Activated CD8-positive, alpha-beta memory T cell treated with anti-CD3 and anti-CD28 coated beads, Interleukin-2, amount 50 U/mL, for 1 hour (primary cell): ENCODE results near the gene LRRC61.

Experiments
- DNase-seq: peaks from one replicate; pipeline ENCODE4 v3.0.0-alpha.2; 2020; ENCODE audit errors: extremely low read depth

Gene LRRC61

DNA sequence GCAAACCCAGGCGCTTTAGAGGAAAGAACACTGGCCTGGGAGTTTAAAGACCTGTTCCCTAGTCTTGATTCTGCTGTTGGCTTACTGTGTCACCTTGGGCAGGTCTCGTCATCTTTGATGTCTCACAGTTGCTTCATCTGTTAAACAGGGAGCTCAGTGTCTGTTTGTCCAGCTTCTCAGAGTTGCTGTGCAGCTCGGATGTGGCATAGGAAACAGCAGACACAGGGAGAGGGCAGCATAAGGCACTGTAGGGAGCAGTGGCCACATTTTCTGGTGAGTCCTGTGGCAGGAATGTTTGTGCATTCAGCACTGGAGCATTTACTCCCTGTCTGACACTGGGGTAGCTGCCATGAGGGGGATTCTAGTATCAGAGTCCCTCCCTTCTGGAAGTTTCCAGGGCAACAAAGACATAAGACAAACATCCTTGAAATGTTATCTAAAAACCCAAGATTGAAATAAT lies 47.5 kb downstream of the LRRC61 start:
- DNase-seq = no peak

DNA sequence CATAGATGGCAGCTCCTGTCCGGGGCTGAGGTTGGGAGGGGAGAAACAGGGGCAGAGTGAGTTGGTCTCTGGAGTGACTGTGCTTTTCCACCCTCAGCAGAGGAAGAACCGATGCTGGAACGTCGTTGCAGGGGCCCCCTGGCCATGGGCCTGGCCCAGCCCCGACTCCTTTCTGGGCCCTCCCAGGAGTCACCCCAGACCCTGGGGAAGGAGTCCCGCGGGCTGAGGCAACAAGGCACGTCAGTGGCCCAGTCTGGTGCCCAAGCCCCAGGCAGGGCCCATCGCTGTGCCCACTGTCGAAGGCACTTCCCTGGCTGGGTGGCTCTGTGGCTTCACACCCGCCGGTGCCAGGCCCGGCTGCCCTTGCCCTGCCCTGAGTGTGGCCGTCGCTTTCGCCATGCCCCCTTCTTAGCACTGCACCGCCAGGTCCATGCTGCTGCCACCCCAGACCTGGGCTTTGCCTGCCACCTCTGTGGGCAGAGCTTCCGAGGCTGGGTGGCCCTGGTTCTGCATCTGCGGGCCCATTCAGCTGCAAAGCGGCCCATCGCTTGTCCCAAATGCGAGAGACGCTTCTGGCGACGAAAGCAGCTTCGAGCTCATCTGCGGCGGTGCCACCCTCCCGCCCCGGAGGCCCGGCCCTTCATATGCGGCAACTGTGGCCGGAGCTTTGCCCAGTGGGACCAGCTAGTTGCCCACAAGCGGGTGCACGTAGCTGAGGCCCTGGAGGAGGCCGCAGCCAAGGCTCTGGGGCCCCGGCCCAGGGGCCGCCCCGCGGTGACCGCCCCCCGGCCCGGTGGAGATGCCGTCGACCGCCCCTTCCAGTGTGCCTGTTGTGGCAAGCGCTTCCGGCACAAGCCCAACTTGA lies 48.2 kb downstream of the LRRC61 start:
- DNase-seq = no peak

- no peak for DNase-seq
Measured at GRCh38 chr7:150371996-150372270, 48.8 kb downstream of the LRRC61 start.

- no peak for DNase-seq
Measured at GRCh38 chr7:150372271-150373048, 49.3 kb downstream of the LRRC61 start.

GRCh38 chr7:150373049-150373801 lies 50.1 kb downstream of the LRRC61 start:
- DNase-seq = no peak

DNA sequence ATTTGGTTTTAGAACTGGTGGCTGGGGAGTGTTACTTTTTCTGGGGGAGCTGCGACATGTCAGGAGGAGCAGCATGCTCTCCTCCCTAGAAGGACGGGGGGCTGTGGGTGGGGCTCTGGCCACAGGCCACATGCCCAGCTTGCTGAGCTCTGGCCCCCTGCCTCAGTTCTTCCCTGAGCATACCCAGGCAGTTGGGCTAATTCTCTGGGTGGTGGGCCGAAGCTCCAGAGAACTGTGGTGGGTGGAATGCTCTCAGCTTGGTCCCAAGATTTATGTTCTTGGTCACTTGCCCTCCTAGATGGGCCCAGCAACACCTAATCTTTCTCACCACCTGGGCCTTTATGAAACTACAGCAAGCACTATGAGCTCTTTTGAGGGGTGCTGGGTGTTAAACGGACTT lies 50.9 kb downstream of the LRRC61 start:
- no peak for DNase-seq

GRCh38 chr7:150374472-150374871 lies 51.3 kb downstream of the LRRC61 start:
- no peak for DNase-seq

- DNase-seq = no peak
Measured at GRCh38 chr7:150375662-150376521, 52.7 kb downstream of the LRRC61 start.

- DNase-seq = no peak
Measured at GRCh38 chr7:150376560-150376959, 53.4 kb downstream of the LRRC61 start.

DNA sequence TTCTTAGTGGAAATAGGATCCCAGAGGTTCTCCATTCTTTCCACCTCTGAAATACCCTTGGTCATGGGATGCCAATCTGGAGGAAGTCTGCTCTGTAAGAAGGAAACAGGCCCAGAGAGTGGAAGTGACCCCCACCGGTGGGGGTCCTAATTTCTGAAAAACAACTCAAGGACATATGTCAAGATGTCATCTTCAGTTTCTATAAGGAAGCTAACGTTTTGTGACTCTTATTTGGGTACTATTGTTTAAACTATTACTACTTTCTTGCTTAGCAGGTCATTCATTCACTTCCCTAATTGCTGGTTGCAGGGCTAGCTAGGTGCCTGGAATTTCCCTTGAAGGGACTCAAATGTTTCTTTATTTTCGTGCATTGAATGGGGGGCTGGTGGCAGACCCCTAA lies 54.0 kb downstream of the LRRC61 start:
- no peak for DNase-seq

- DNase-seq = no peak
Measured at GRCh38 chr7:150377635-150378034, 54.5 kb downstream of the LRRC61 start.

- DNase-seq = no peak
Measured at GRCh38 chr7:150378115-150378852, 55.1 kb downstream of the LRRC61 start.

DNA sequence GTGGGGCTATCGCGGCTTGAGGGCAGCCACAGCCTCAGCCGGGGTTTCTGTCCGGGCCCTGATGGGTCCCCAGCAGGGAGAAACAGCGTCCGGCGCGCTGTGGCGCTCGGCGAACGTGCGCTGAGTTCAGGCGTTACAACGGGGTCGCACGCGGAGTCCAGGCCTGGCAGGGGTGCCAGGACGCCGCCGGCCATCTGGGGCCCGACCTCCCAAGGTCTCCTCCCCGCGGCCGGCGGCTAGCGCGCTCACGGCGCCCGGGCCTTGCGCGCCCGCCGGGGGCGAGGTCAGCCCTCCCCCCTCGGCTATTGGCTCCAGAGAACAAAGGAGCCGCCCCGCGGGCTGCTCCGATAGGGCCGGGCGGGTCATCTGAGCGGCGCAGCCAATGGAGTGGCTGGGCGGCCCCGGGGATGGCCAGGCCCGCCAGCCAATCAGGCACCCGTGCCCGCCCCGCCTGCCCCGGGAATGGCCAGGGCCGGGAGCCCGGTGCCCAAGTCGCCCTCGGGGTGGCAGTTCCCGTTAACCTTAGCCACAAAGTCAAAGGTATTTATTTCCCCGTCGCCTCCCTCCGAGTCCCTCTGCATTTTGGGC lies 55.8 kb downstream of the LRRC61 start, which contains the start of gene ZNF775:
ZNF775 (plus strand) TSS at position 478 of the 588 bp plus-strand sequence. CDS start 9,141 bp downstream, outside the sequence.
- peak; percentile 73 for DNase-seq

DNA sequence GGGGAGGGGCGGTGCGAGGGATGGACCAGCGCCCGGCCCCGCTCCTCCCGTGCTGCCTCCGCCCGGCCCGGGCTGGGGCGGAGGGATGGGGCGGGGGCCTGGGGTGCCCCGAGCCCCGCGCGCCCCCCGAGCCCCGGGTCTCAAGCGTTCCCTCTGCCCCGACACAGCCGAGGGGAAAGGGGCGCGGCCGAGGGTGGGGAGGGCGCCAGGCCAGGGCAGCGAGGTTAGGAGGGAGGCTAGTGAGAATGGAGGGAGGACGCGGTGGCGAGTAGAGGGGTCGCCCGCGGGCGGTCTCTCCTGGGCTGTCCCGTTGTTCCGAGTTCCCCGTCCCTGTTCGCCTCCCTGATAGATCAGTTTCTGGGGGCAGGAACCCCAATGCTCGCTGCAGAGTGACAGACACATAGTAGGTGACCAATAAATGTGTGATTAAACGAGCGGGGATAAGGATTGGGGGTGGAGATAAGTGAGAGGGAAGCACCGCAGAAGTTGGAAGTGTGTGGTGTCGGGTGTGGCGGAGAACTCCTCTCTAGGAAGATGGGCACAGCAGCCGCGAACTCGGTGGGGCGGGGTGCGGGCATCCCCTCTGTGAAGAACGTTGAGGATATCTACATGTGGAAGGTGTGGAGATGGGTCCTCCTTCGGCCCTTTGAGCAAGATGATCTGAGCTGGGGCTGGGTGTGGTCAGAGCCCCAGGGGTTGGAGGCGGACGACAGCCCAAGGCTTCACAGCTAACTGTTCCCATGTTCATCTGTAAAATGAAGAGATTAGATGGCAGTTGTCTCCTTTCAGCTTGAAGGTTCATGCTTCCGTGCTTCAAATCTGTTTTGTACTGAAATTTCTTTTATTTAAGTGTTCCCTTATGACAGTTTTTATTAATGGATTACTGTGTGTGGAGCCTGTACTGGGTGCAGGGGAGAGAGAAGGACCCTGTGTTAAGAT lies 56.6 kb downstream of the LRRC61 start:
- no peak for DNase-seq

DNA sequence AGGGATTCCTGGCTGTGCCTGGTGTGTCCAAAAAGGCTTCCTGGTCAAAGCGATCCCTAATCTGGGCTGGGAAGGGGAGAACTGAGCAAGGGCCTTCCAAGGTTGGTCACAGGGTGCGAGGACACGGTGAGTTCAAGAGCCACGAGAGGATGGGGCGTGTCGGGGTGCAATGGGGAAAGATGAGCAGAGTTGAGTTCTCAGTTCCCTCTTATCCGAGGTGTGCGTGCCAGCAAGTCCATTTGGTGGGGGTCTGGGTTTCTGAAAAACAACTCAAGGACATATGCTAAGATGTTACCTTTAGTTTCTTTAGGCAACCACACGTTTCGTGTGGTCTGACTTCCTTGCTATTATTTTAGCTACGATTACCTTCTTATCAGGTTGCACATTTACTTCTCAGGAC lies 57.3 kb downstream of the LRRC61 start:
- no peak for DNase-seq

DNA sequence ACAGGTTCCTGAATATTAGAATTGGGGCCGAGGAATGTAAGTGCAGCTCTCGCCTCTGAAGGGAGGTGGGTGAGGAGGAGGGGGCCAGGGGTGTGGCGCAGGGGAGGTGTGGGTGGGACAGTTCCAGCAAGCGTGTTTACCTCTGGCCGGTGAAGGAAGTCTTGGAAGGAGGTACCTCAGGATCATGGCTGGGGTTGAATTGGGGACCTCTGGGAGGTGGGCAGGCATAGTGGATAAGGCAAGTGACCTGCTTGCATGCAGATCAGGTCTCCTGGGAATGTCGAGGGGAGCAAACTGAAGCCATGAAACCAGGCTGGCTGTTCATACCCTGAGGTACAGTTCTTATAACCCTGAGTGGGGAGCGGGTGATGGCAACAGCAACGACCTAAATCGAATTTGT lies 57.9 kb downstream of the LRRC61 start:
- DNase-seq = no peak

- DNase-seq = no peak
Measured at GRCh38 chr7:150381785-150382122, 58.6 kb downstream of the LRRC61 start.

- DNase-seq = no peak
Measured at GRCh38 chr7:150382123-150382843, 59.1 kb downstream of the LRRC61 start.

DNA sequence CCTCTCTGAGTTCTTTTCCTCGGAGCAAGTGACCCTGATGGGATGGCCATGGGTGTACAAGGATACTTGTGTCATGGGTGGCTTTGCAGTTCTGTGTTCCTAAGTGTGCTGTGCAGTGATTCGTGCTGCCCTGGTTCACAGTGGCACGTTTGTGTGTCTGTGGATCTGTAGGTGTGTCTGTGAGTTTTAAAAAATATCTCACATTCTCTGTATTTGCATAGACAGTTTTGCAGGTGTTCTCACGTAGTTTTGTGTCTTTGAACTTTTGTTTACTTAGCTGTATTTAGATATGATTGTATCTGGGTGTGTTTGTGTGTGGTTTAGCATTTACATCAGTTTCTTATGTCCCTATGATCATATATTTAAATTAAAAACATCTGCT lies 59.7 kb downstream of the LRRC61 start:
- DNase-seq = no peak
